GM12878 (cell line): Measurements from ENCODE around the gene ABCB4. TPM values are rescaled to one million over a fixed set of nuclear protein-coding genes. Genes with fewer than 3 reads are reported as not detected.

Source experiments
- ATAC-seq: fragments of 200-7000 bp; cut with Tn5 transposase; 3 replicates; pipeline ENCODE4 v1.9.1; 2020; ENCODE audit warnings: mild to moderate bottlenecking, moderate library complexity
- BruUV-seq: library from RNA; stranded (reverse); fragments of 400-500 nt; replicated peaks from 2 replicates; lab custom pipeline; 2021; lab: Mats Ljungman, UMichigan
- CTCF ChIA-PET: fragments of 300-600 bp; sonication (Branson Sonifier 250); formaldehyde crosslinking; extraction: SDS; loops from one replicate; lab custom pipeline; 2021; ENCODE audit warnings: inconsistent platforms; lab: Yijun Ruan, JAX
- POLR2A ChIA-PET: fragments of 350-600 bp; formaldehyde crosslinking; extraction: SDS; loops from one replicate; lab custom pipeline; 2021; ENCODE audit warnings: inconsistent platforms; lab: Charles Lee
- RAD21 ChIA-PET: fragments of 300-600 bp; sonication (Branson Sonifier 250); formaldehyde crosslinking; loops from one replicate; lab custom pipeline; 2023; ENCODE audit warnings: antibody characterized with exemption; ENCODE audit not compliant: unreplicated experiment; lab: Charles Lee
- SMC1A ChIA-PET: fragments of 300-600 bp; sonication (Branson Sonifier 250); formaldehyde crosslinking; loops from one replicate; lab custom pipeline; 2023; ENCODE audit not compliant: unreplicated experiment, uncharacterized antibody; lab: Charles Lee
- DNase-seq: peaks from one replicate; pipeline ENCODE4 v3.0.0-alpha.2; 2011; ENCODE audit warnings: low read depth, low spot score
- FAIRE-seq: peaks from 3 replicates; lab custom pipeline; 2011; peaks lifted over from hg19 to GRCh38; lab: Jason Lieb, UNC
- H2AFZ ChIP-seq: 2 replicates; pipeline ENCODE4 v1.6.0; 2011; ENCODE audit warnings: low read depth, low read length, control low read depth; ENCODE audit not compliant: control insufficient read depth
- H3K27ac ChIP-seq: 2 replicates; pipeline ENCODE4 v1.5.1; 2011; ENCODE audit warnings: control low read depth; ENCODE audit not compliant: control insufficient read depth, insufficient read depth
- H3K27me3 ChIP-seq, 2 experiments: replicated peaks in 1 of 2; 2 replicates each; pipeline versions ENCODE4 v1.6.0 to v1.6.1; 2011; ENCODE audit warnings: low read length in 1 of 2; ENCODE audit not compliant: control insufficient read depth in 2 of 2, insufficient read depth in 2 of 2
- H3K36me3 ChIP-seq, 2 experiments: 2 replicates each; pipeline ENCODE4 v1.5.1; 2011; ENCODE audit warnings: low read length in 1 of 2; ENCODE audit not compliant: control insufficient read depth in 2 of 2, insufficient read depth in 2 of 2
- H3K4me1 ChIP-seq: 2 replicates; pipeline ENCODE4 v1.6.1; 2011; ENCODE audit warnings: mild to moderate bottlenecking, low read length, moderate library complexity, mixed read lengths; ENCODE audit not compliant: control insufficient read depth, insufficient read depth
- H3K4me2 ChIP-seq: 2 replicates; pipeline ENCODE4 v1.6.0; 2011; ENCODE audit warnings: control low read depth; ENCODE audit not compliant: control insufficient read depth, insufficient read depth
- H3K4me3 ChIP-seq: fragments of 200-600 bp; sonication (generic); 2 replicates; pipeline ENCODE4 v1.5.1; 2016
- H3K79me2 ChIP-seq: 2 replicates; pipeline ENCODE4 v1.6.0; 2011; ENCODE audit warnings: low read length; ENCODE audit not compliant: control insufficient read depth, insufficient read depth
- H3K9ac ChIP-seq: 2 replicates; pipeline ENCODE4 v1.8.0; 2011; ENCODE audit warnings: low read length, control low read depth, mixed read lengths; ENCODE audit not compliant: control insufficient read depth, insufficient read depth
- H3K9me3 ChIP-seq: replicated peaks from 3 replicates; pipeline ENCODE4 v1.5.1; 2011; ENCODE audit warnings: mild to moderate bottlenecking, low read length; ENCODE audit not compliant: control insufficient read depth, insufficient read depth
- H4K20me1 ChIP-seq: 2 replicates; pipeline ENCODE4 v1.6.0; 2011; ENCODE audit not compliant: control insufficient read depth, insufficient read depth
- EED ChIP-seq: sonication (generic); IDR thresholded peaks from 2 replicates; pipeline ENCODE4 v1.6.1; 2016; ENCODE audit warnings: antibody characterized with exemption, low read depth
- IKZF1 ChIP-seq: fragments of 450-650 bp; conservative IDR thresholded peaks from 2 replicates; pipeline ENCODE4 v1.6.1; 2017; ENCODE audit warnings: antibody characterized with exemption, mild to moderate bottlenecking
- IRF4 ChIP-seq: IDR thresholded peaks from 2 replicates; pipeline ENCODE4 v1.6.1; 2011; ENCODE audit warnings: low read depth, low read length
- IRF5 ChIP-seq: fragments of 450-650 bp; IDR thresholded peaks from 2 replicates; pipeline ENCODE4 v1.6.1; 2017; ENCODE audit warnings: borderline replicate concordance
- KLF5 ChIP-seq: fragments of 450-650 bp; IDR thresholded peaks from 2 replicates; pipeline ENCODE4 v1.6.1; 2014; ENCODE audit warnings: mild to moderate bottlenecking; ENCODE audit not compliant: partially characterized antibody
- MEF2B ChIP-seq: fragments of 450-650 bp; IDR thresholded peaks from 2 replicates; pipeline ENCODE4 v1.6.1; 2018; ENCODE audit warnings: mild to moderate bottlenecking, moderate library complexity; ENCODE audit not compliant: partially characterized antibody, poor library complexity, severe bottlenecking
- POLR2AphosphoS2 ChIP-seq: IDR thresholded peaks from 2 replicates; pipeline ENCODE4 v1.6.1; 2011; ENCODE audit warnings: low read depth, mild to moderate bottlenecking, low read length, improper control_type of control experiment, moderate library complexity
- SMAD1 ChIP-seq: fragments of 450-650 bp; IDR thresholded peaks from 2 replicates; pipeline ENCODE4 v1.6.1; 2018; ENCODE audit warnings: mild to moderate bottlenecking, low read depth; ENCODE audit not compliant: partially characterized antibody
- ZNF687 ChIP-seq: fragments of 450-650 bp; IDR thresholded peaks from 2 replicates; pipeline ENCODE4 v1.6.1; 2017; ENCODE audit warnings: mild to moderate bottlenecking, moderate library complexity
- WGBS: methylation state at CpG from one replicate; pipeline ENCODE4 v1.1.6; 2016; ENCODE audit warnings: low lambda C conversion rate; ENCODE audit not compliant: insufficient replicate concordance, insufficient coverage; ENCODE audit errors: missing lambda C conversion rate; 5-methylcytosine and 5-hydroxymethylcytosine counted together
- in situ Hi-C: fragments of 300-500 bp; cut with MboI; formaldehyde crosslinking; loops from 9 replicates; pipeline ENCODE4 v1.14.3; 2018; ENCODE audit warnings: mixed read lengths
- intact Hi-C: fragments of 100-400 bp; cut with micrococcal nuclease; formaldehyde crosslinking; loops from one replicate; pipeline ENCODE4 v1.14.2; 2022; ENCODE audit not compliant: unreplicated experiment
- polyA plus RNA-seq, 11 experiments: library from polyadenylated mRNA; depleted of rRNA in 4 of 11; unstranded in 6 of 11; stranded (reverse) in 5 of 11; fragments of >200 nt; fragmentation: Nextera tagmentation in 4 of 11; fragmentation: Illumina TruSeq in 1 of 11; extraction: Ambion mirVana in 4 of 11; extraction: Trizol in 1 of 11; gene quantifications; 1 replicate in 1 of 11; 2 replicates in 10 of 11; pipeline versions ENCODE4 v1.2.1 to v1.2.3, GENCODE V29; 2011 to 2016; ENCODE audit warnings: inconsistent platforms in 2 of 11, missing spikeins in 2 of 11, low read depth in 1 of 11
- total RNA-seq, 4 experiments: library from RNA; depleted of rRNA in 3 of 4; stranded (reverse); fragments of >200 nt in 3 of 4; fragmentation: Illumina TruSeq in 1 of 4; extraction: Trizol in 1 of 4; gene quantifications; 2 replicates each; pipeline versions ENCODE4 v1.2.1 to v1.2.3, GENCODE V29; 2013 to 2021
- TF ChIP-seq, protein P1 (sequence below): IDR thresholded peaks from 2 replicates; pipeline ENCODE4 v1.6.1; 2012; ENCODE audit warnings: low read length, inconsistent platforms

ABCB4 gene
- total and polyA plus RNA-seq, 10 of the 15 experiments (the other 5 are each of a cell fraction or from before 2014, with no cell fraction given): 1.9 to 8.3 (median 4.4) TPM

GRCh38 chr7:87363342-87363741, 112.1 kb downstream of the ABCB4 start (continued):
- TF ChIP-seq IKZF1: no peak
- TF ChIP-seq KLF5: no peak
- TF ChIP-seq MEF2B: no peak
- TF ChIP-seq EED: no peak

DNA sequence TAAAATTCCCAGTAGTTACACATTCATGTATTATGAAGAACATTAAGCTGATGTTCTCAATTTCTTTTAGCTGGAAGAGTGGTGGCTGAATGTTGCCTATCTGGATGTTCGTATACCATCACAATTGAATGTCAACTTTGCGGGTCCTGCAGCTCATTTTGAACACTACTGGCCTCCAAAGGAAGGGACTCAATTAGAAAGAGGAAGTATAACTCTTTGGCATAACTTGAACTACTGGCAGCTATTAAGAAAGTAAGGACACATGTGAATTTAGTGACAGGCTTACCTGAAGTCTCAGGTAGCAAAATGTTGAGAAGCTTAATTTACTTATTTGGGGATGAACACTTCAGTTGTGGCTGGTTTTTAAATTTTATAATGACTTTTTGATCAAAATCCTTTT, 114.2 kb downstream of the ABCB4 start:
- BruUV-seq: no TSS peak

More for the DNA sequence above, 114.2 kb downstream of the ABCB4 start:
- Histone ChIP-seq H3K79me2 (no peaks in the 10 kb centered on the region), H3K36me3 (no peaks in the 10 kb centered on the region; a peak in 1 of 4 replicates), H3K27me3 (no peaks in the 10 kb centered on the region), H3K9me3 (no peaks in the 10 kb centered on the region), H3K4me1 (no peaks in the 10 kb centered on the region), H3K9ac (no peak overlapping the region), H3K4me3 (no peak overlapping the region), H3K27ac (no peak overlapping the region), H3K4me2 (no peak overlapping the region), H4K20me1 (no peaks in the 10 kb centered on the region)
- CTCF ChIA-PET: interaction anchor here (1.1 to 1.7 kb wide), 9 partner anchors 14 to 53 kb away, joined by 3 to 6 read pairs (median 4); partner anchors contain the start of gene CROT
- in situ Hi-C loops (no loop called here), intact Hi-C loops (no loop called here)
- no peak for ATAC-seq
- POLR2A ChIA-PET: interaction anchor here (1.9 kb wide), 1 partner anchor 15 kb away, joined by 10 read pairs; the partner anchor contains the start of gene CROT
- RAD21 ChIA-PET: interaction anchor here (0.8 to 1.0 kb wide), 4 partner anchors 12 to 57 kb away, joined by 3 to 4 read pairs (median 3); no protein-coding TSS in a partner anchor
- WGBS: 52% methylated on average over 2 of the region's 2 CpGs
- SMC1A ChIA-PET: interaction anchor here (1.0 to 2.1 kb wide), 6 partner anchors 9 to 54 kb away, joined by 3 to 7 read pairs (median 6); no protein-coding TSS in a partner anchor
- no peak for FAIRE-seq
- no peak for TF ChIP-seq SMAD1
- no peak for TF ChIP-seq IRF4
- no peak for TF ChIP-seq POLR2AphosphoS2
- TF ChIP-seq IRF5: no peak
- TF ChIP-seq, protein P1, sequence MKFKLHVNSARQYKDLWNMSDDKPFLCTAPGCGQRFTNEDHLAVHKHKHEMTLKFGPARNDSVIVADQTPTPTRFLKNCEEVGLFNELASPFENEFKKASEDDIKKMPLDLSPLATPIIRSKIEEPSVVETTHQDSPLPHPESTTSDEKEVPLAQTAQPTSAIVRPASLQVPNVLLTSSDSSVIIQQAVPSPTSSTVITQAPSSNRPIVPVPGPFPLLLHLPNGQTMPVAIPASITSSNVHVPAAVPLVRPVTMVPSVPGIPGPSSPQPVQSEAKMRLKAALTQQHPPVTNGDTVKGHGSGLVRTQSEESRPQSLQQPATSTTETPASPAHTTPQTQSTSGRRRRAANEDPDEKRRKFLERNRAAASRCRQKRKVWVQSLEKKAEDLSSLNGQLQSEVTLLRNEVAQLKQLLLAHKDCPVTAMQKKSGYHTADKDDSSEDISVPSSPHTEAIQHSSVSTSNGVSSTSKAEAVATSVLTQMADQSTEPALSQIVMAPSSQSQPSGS: no peak
- TF ChIP-seq ZNF687: no peak
- TF ChIP-seq, all 136 proteins: peak for 0
- no peak for DNase-seq
- H2AFZ ChIP-seq: no peak overlapping the region
